ENCODE results near the gene SPNS3.

SPNS3 gene

GRCh38 chr17:4497101-4497824 lies 63.5 kb downstream of the SPNS3 start:
- H3K9me3 ChIP-seq (ENCODE audit: control insufficient read depth, insufficient read depth, low read depth, low read length), result no peaks in the 10 kb centered on the region
- H3K9ac ChIP-seq (ENCODE audit: low read length), result no peak overlapping the region
- peaks cover 11% of the 10 kb centered on the region for H3K4me1 ChIP-seq (ENCODE audit: control insufficient read depth, insufficient read depth, low read length)

GRCh38 chr17:4498461-4499397 lies 65.0 kb downstream of the SPNS3 start, which contains the start of gene SPNS2:
Gene SPNS2, plus strand, starts transcription at chr17:4498881. Its CDS starts 167 bp downstream, at chr17:4499048.
- Histone ChIP-seq H3K4me3 (ENCODE audit: low read depth, low read length) (peak within 1 kb of the TSS; percentile 56), H3K4me1 (ENCODE audit: control insufficient read depth, insufficient read depth, low read length) (peaks cover 17% of the 10 kb centered on the region; the same call in 1 of the 2 replicates), H3K27ac (ENCODE audit: low read depth, low read length) (no peak within 1 kb of the TSS)

More at GRCh38 chr17:4497101-4497824, 63.5 kb downstream of the SPNS3 start:
- peaks cover 54% of the 10 kb centered on the region for H3K27me3 ChIP-seq (ENCODE audit: control insufficient read depth, insufficient read depth, low read length)
- no peak overlapping the region for H3K4me3 ChIP-seq (ENCODE audit: low read depth, low read length)
- no peaks in the 10 kb centered on the region for H3K36me3 ChIP-seq (ENCODE audit: control insufficient read depth, insufficient read depth, low read length)
- no peak overlapping the region for H3K27ac ChIP-seq (ENCODE audit: low read depth, low read length)

GRCh38 chr17:4499431-4500190 lies 65.9 kb downstream of the SPNS3 start:
- Histone ChIP-seq H3K9ac (ENCODE audit: low read length) (no peak overlapping the region), H3K36me3 (ENCODE audit: control insufficient read depth, insufficient read depth, low read length) (no peaks in the 10 kb centered on the region), H3K4me1 (ENCODE audit: control insufficient read depth, insufficient read depth, low read length) (peaks cover 17% of the 10 kb centered on the region; the same call in 1 of the 2 replicates), H3K27me3 (ENCODE audit: control insufficient read depth, insufficient read depth, low read length) (peaks cover 73% of the 10 kb centered on the region), H3K4me3 (ENCODE audit: low read depth, low read length) (peak overlapping the region; percentile 50), H3K9me3 (ENCODE audit: control insufficient read depth, insufficient read depth, low read depth, low read length) (no peaks in the 10 kb centered on the region), H3K27ac (ENCODE audit: low read depth, low read length) (no peak overlapping the region)

More at GRCh38 chr17:4498461-4499397, 65.0 kb downstream of the SPNS3 start, which contains the start of gene SPNS2:
- Histone ChIP-seq H3K9ac (ENCODE audit: low read length) (no peak within 1 kb of the TSS), H3K9me3 (ENCODE audit: control insufficient read depth, insufficient read depth, low read depth, low read length) (no peaks in the 10 kb centered on the region), H3K36me3 (ENCODE audit: control insufficient read depth, insufficient read depth, low read length) (no peaks in the 10 kb centered on the region), H3K27me3 (ENCODE audit: control insufficient read depth, insufficient read depth, low read length) (peaks cover 67% of the 10 kb centered on the region)

GRCh38 chr17:4500191-4500571 lies 66.4 kb downstream of the SPNS3 start:
- H3K4me3 ChIP-seq (ENCODE audit: low read depth, low read length), result peak overlapping the region; percentile 50
- H3K9ac ChIP-seq (ENCODE audit: low read length), result no peak overlapping the region
- H3K27ac ChIP-seq (ENCODE audit: low read depth, low read length), result no peak overlapping the region

GRCh38 chr17:4501295-4501949 lies 67.7 kb downstream of the SPNS3 start:
- peaks cover 26% of the 10 kb centered on the region; the same call in 1 of the 2 replicates for H3K4me1 ChIP-seq (ENCODE audit: control insufficient read depth, insufficient read depth, low read length)
- peaks cover 83% of the 10 kb centered on the region for H3K27me3 ChIP-seq (ENCODE audit: control insufficient read depth, insufficient read depth, low read length)
- no peak overlapping the region for H3K9ac ChIP-seq (ENCODE audit: low read length)
- H3K27ac ChIP-seq (ENCODE audit: low read depth, low read length), result no peak overlapping the region
- no peaks in the 10 kb centered on the region for H3K36me3 ChIP-seq (ENCODE audit: control insufficient read depth, insufficient read depth, low read length)
- no peaks in the 10 kb centered on the region for H3K9me3 ChIP-seq (ENCODE audit: control insufficient read depth, insufficient read depth, low read depth, low read length)
- H3K4me3 ChIP-seq (ENCODE audit: low read depth, low read length), result no peak overlapping the region

More at GRCh38 chr17:4500191-4500571, 66.4 kb downstream of the SPNS3 start:
- Histone ChIP-seq H3K4me1 (ENCODE audit: control insufficient read depth, insufficient read depth, low read length) (peaks cover 22% of the 10 kb centered on the region; the same call in 1 of the 2 replicates), H3K9me3 (ENCODE audit: control insufficient read depth, insufficient read depth, low read depth, low read length) (no peaks in the 10 kb centered on the region), H3K36me3 (ENCODE audit: control insufficient read depth, insufficient read depth, low read length) (no peaks in the 10 kb centered on the region), H3K27me3 (ENCODE audit: control insufficient read depth, insufficient read depth, low read length) (peaks cover 78% of the 10 kb centered on the region)

GRCh38 chr17:4502466-4503154 lies 68.9 kb downstream of the SPNS3 start:
- H3K9me3 ChIP-seq (ENCODE audit: control insufficient read depth, insufficient read depth, low read depth, low read length), result no peaks in the 10 kb centered on the region
- no peak overlapping the region for H3K9ac ChIP-seq (ENCODE audit: low read length)
- no peak overlapping the region for H3K27ac ChIP-seq (ENCODE audit: low read depth, low read length)
- H3K4me3 ChIP-seq (ENCODE audit: low read depth, low read length), result no peak overlapping the region
- H3K4me1 ChIP-seq (ENCODE audit: control insufficient read depth, insufficient read depth, low read length), result peaks cover 26% of the 10 kb centered on the region; the same call in 1 of the 2 replicates
- no peaks in the 10 kb centered on the region for H3K36me3 ChIP-seq (ENCODE audit: control insufficient read depth, insufficient read depth, low read length)
- H3K27me3 ChIP-seq (ENCODE audit: control insufficient read depth, insufficient read depth, low read length), result peaks cover 72% of the 10 kb centered on the region

GRCh38 chr17:4503283-4504025 lies 69.7 kb downstream of the SPNS3 start:
- peaks cover 63% of the 10 kb centered on the region for H3K27me3 ChIP-seq (ENCODE audit: control insufficient read depth, insufficient read depth, low read length)
- H3K9ac ChIP-seq (ENCODE audit: low read length), result no peak overlapping the region
- H3K36me3 ChIP-seq (ENCODE audit: control insufficient read depth, insufficient read depth, low read length), result no peaks in the 10 kb centered on the region
- H3K27ac ChIP-seq (ENCODE audit: low read depth, low read length), result no peak overlapping the region
- peaks cover 26% of the 10 kb centered on the region; the same call in 1 of the 2 replicates for H3K4me1 ChIP-seq (ENCODE audit: control insufficient read depth, insufficient read depth, low read length)
- H3K9me3 ChIP-seq (ENCODE audit: control insufficient read depth, insufficient read depth, low read depth, low read length), result no peaks in the 10 kb centered on the region
- H3K4me3 ChIP-seq (ENCODE audit: low read depth, low read length), result no peak overlapping the region

- no peak overlapping the region for H3K9ac ChIP-seq (ENCODE audit: low read length)
- H3K36me3 ChIP-seq (ENCODE audit: control insufficient read depth, insufficient read depth, low read length), result no peaks in the 10 kb centered on the region
- H3K27me3 ChIP-seq (ENCODE audit: control insufficient read depth, insufficient read depth, low read length), result peaks cover 60% of the 10 kb centered on the region
- no peaks in the 10 kb centered on the region for H3K9me3 ChIP-seq (ENCODE audit: control insufficient read depth, insufficient read depth, low read depth, low read length)
- no peak overlapping the region for H3K27ac ChIP-seq (ENCODE audit: low read depth, low read length)
- no peak overlapping the region for H3K4me3 ChIP-seq (ENCODE audit: low read depth, low read length)
- peaks cover 26% of the 10 kb centered on the region; the same call in 1 of the 2 replicates for H3K4me1 ChIP-seq (ENCODE audit: control insufficient read depth, insufficient read depth, low read length)
Observed at GRCh38 chr17:4504188-4504587, 70.4 kb downstream of the SPNS3 start.

- Histone ChIP-seq H3K27me3 (ENCODE audit: control insufficient read depth, insufficient read depth, low read length) (peaks cover 50% of the 10 kb centered on the region), H3K9me3 (ENCODE audit: control insufficient read depth, insufficient read depth, low read depth, low read length) (no peaks in the 10 kb centered on the region), H3K27ac (ENCODE audit: low read depth, low read length) (no peak overlapping the region), H3K4me3 (ENCODE audit: low read depth, low read length) (no peak overlapping the region), H3K36me3 (ENCODE audit: control insufficient read depth, insufficient read depth, low read length) (no peaks in the 10 kb centered on the region), H3K4me1 (ENCODE audit: control insufficient read depth, insufficient read depth, low read length) (peaks cover 23% of the 10 kb centered on the region; the same call in 1 of the 2 replicates), H3K9ac (ENCODE audit: low read length) (no peak overlapping the region)
Observed at GRCh38 chr17:4505187-4505586, 71.4 kb downstream of the SPNS3 start.

All from HUES6 (cell line).